Right lung (tissue), 5 donors: ENCODE data around the gene ELL3. TPM values are rescaled to one million over a fixed set of nuclear protein-coding genes. Genes with fewer than 3 reads are reported as not detected.

Experiments used
- DNase-seq, 2 donors: peaks; one replicate each; pipeline ENCODE4 v3.0.0-alpha.2; 2013
- polyA plus RNA-seq, 5 donors: library from polyadenylated mRNA; unstranded; fragments of 120-200 nt; gene quantifications; one replicate each; pipeline versions ENCODE4 v1.2.1 to v1.2.3, GENCODE V29; 2013; ENCODE audit warnings: inconsistent platforms in 1 of 5, low replicate concordance in 1 of 5; ENCODE audit not compliant: insufficient read length in 5 of 5, insufficient read depth in 1 of 5

Gene ELL3
- polyA plus RNA-seq, 5 donors: 5.7 to 8.4 (median 6.9) TPM

DNA sequence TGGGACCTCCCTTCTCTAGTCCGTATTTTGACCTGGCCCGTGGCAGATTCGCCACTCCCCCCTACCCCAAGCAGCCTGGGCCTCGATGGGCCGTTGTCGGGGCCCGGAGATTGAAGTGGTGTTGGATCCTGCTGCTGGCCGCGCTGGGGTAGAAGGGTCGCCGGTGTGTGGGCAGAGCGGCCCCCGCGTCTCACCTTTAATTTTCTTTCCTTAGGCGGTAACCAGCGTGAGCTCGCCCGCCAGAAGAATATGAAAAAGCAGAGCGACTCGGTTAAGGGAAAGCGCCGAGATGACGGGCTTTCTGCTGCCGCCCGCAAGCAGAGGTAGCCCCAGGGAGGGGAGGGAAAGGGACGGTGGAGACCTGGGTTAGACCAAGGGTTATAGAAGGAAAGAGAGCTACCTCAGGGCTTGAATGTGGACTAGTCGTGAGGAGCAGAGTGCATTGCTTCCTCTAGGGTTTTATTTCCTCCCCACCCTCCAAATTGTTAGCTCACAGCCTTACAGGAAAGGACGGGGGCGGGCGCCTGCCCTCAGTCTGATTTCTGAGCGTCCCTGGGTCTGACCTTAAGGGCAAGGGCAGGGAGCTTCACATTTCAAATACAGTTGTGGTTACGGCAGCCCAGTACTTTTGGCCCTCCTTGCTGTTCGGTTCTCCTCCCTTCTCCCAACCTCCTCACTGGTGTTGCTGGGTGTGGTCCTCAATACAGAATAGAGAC is 16.2 kb upstream of the ELL3 start:
- peak in 1 of 2 donors; percentile 47 for DNase-seq

DNA sequence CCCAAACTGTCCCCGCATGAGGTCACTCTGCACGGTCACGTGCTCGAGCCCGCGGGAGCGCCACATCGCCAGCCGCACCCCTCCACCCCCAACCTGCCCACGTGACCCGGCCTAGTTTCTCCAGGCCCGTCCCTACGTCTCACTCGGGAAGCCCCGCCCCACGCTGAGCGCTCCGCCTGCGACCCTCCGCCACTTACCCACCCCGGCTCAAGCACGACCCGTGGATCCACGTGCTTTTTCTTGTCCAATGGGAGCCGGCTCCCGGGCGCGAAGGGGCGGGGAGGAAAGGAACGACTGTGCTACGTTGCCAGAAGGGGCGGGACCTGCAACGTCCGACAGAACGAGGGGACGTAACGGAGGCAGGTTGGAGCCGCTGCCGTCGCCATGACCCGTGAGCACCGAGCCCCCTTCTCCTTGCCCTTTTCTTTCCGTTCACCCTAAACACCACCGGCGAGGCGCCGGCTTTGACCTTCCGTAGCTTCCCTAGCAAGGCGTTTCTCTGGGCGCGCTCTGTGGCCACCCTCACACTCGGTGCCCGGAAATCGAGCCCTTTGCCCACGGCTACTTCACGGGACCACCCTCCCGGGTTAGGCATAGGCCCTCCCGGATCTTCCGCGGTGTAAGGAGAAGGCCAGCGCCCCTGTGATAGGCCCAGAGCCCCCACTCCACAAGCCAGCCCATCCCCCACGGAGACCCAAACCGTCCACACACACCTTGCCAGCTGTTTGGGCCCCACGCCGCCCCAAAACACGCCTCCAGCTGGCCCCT is 15.4 kb upstream of the ELL3 start, which contains the start of gene SERF2:
TSS of gene SERF2 (plus strand) at position 328 of the 768 bp plus-strand sequence. CDS start at position 385, 57 bp downstream.
- DNase-seq: peak; percentile 100

DNA sequence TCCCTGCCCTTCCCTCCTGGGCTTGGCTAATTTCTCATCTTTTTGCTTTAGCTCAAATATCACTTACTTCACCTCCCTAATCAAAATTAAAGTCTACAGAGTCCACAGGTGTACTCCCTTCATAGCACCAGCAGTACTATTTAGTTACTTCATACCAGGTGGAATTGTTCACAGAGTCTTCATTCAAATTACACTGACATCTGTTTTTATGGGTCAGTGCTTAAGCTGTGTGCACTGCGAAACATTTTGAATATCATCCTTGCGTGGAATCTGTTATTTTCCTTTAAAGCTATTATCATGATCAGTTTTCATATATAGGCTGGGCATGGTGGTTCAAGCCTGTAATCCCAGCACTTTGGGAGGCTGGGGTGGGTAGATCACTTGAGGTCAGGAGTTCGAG is 12.6 kb upstream of the ELL3 start:
- no peak for DNase-seq

DNA sequence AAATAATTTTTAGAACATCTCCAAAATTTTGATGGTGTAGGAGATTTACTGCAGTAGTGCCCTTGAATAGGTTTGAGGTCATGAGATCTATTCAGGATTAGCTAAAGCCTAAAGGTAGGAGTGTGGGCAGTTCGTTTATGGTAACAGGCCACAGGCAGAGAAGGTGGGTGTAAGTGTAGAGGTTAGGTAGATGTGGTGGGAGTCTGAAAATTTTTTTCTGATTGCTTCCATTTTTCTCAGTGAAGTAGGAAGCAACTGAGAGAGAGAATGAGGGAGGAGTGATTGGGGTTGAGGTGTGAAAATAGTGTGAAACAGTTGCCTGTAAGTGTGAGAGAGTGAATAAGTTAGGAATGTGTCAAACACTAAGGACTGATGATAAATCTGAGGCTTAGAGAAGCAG is 2.2 kb upstream of the ELL3 start:
- no peak for DNase-seq

DNA sequence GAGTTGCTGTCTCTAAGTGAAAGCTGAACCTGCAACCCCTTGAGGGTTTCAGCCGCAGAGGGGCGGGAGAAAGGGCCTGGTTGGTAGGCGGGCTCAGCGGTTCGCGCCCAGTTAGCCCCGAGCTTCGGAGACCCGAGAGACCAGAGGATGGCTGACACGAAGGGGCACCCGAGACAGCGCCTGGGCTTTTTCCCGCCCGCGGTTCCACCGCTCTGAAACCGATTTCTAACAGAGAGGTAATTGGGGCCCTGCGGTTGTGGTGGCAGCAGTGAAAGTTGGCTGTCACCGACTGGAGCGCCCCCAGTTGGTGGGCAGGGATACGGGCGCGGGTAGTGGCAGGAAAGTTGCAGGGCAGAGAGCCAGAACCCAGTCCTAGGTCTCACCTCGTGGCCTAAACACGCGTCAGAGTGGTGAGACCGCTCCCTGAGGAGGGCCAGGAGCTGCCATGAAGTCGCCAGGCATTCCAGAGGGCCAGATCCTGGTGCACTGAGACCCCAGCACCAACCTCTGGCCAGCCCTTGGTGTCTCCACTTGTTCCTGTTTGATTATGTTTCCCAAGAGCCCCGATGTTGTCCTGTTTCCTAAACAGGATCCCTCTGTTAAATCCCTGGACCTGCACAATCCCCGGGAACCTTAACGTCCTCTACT is 625 bp upstream of the ELL3 start:
- DNase-seq: peak; percentile 70 to 77

DNA sequence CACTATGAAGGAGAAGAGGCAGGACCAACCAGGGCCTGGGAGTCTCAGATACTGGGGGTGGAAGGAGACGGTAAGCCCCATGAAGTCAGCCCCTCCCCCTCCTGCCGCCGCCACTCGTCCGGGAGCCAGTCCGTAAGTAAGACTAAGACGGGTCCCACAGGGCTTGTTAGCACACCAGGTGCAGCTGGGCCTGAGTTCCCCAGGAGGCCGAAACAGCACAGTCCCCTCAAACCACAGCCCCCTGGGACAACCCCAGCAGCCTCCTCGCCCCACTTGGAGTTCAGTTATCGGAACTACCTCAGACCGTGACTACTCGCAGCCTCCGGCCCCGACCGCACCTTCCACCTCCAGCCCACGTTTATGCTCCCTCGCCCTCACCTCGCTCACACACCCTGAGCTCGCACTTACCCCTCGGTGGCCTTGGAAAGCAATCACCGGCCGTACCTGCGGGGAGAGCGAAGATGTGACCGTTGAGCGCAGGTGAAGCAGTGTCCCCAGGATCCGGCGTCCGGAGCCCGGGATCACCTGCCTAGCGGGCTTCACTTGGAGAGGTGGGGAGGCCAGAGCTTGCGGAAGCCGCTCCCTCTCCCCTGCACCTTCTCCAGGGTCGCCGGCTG is 557 bp downstream of the ELL3 start:
- DNase-seq: no peak

DNA sequence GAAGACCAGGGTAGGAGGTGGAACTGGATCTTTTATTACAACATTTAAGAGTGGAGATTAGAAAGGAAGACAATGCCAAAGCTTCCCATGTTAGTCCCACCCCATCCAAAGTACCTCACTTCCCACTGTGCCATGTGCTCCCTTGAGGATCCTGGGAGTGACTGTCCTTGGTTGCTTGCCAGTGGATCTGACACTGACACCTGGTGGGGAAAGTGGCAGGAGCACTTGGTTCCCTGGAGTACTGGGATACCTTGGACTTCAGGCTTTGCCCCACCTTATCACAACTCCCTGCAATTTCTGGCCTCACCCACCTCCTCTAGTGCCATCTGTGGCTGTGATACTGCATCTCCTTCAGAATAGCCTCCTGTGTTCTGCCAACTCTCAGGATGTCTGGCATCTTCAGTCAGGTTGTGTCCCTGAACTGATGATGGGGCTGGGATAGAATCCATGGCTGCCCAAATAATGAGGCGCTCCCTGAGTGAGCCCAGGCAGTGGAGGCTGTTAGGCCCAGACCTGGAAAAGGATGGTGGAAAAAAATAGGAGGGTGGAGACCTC is 1.3 kb downstream of the ELL3 start:
- no peak for DNase-seq

DNA sequence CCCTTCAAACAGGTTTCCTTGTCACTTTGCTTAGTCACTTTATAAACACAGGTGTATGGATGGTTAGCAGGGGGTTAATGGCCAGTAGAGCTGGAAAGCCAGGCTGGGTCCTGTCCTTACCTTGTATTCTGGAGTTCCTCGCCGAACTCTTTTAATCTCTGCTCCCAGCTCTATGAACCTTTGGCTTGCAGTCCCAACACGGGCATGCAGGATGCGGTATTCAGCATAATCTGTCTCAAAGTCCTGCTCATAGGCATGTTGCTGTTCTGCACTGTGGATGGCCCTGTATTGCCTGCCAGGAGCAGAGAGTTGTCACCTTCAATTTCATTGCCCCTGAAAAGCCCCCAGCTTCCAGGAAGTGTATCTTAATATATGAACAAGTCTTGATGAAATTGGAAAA is 2.7 kb downstream of the ELL3 start:
- no peak for DNase-seq

DNA sequence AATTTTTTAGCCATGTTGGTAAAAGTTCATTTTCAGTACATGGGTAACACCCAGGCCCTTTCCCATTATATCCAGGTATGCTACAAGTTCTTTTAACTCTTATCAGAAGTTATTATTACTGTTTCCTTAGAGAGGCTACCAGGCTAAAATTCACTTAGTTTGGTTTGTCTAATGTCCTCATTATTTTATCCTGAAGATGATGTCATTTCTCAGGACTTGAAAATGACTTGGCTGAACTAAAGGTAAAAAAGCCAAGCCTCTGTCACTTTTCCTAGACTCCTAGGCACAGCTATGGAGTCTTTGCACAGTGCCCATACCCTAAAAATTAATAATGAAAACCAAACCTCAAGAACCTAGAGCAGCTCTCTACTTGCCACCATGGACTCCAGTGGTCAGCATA is 4.1 kb downstream of the ELL3 start:
- DNase-seq: no peak

DNA sequence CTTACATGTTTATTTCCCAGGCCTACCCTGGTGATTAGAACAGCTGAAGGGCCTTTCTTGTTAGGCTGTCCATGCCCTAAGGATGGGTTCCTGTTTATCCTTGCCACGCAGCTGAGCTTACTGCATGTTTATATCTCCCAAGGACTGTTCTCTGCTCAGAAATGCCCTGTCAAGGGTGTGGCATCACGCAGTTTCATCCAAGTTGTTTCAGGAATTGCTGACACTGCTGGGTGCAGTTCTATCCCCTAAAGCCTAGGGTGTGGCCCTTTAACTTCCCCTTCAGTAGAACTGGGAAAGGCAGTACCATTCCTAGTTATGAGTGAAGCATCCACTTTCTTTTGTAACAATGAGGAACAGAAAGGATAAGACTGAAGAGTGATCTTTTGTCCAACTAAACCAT is 5.0 kb downstream of the ELL3 start:
- DNase-seq: no peak

DNA sequence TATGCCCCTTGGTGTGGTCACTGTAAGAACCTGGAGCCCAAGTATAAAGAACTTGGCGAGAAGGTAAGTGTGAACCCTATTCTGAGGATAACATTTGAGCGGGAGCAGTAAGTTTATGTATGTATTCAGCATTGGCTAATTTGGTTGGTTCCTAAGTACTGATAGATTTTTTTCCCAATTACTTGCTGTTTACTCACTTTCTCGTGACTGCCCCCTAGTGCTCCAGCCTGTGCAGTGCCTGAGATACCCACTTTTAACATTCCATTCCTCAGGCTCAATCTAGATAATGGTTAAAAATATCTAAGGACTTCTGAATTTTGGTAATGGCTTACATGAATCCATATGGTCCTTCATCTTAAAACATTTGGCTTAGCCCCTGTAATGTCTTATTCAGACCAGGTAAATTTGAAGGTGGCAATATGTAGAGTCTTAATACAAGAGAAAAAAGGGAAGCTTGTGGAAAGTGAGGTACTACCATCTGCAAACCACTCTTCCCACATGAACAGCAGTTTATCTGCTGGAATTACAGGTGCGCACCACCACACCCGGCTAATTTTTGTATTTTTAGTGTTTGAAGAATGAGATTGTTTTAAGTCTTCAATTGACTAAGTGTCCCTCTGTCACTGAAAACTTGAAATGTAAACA is 7.1 kb downstream of the ELL3 start:
- peak in 1 of 2 donors; percentile 34 for DNase-seq

DNA sequence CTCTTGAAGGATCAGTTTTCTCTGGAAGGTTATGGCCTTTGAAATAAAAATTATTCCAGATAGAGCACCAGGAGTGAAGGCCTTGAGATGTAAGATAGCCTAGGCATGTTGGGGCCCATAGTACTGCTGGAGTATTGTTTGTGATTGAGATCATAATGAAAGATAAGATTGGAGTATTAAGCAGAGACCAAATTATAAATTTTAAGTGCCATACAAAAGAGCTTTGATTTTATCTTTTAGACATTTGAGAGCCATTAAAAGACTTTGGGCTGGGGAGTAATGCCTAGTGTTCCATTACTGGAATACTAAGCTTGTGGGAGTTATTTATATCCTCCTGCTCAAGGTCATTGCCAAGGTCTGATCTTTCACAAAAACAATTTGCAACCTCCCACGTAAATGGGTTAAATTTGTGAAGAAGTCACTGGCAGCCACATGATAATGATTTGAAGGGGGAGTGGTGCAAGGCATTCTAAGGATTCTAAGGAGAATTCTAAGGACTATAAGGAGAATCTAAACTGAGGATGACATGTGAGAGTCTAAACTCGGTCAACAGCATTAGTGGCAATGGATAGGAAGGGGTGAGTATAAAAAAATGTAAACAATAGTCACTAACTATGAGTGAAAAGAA is 12.8 kb downstream of the ELL3 start:
- no peak for DNase-seq

DNA sequence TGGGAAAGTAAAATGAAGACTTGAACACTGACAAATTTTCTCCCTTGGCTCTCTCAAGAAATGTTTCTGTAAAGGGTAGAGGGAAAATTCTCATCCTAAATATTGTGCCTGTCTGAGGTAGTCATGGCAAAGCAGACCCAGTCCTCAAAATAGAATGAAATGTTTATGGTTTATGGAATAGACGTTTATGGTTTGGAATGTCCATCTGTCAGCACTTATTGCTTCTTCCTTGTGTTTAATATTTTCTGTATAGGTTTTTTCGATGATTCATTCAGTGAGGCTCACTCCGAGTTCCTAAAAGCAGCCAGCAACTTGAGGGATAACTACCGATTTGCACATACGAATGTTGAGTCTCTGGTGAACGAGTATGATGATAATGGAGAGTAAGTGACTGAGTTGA is 13.9 kb downstream of the ELL3 start:
- DNase-seq: no peak

DNA sequence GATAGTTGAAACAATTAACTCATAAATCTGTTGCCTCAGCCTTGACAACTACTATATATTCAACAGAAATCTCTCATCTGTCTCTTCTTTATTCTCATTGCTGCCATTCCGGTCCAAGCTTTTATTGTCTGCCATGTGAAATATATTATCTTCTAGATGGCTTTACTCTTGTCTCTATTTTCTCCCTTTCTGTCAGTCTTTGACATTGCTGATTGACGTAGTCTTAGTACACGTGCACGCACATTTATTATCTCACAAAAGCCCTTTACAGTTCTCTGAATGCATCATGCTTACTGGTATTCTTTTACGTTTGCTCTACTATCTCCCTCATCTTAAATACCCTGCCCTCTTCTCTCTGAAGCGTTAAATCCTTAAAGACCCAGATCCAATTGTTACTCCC is 24.9 kb downstream of the ELL3 start:
- DNase-seq: no peak

DNA sequence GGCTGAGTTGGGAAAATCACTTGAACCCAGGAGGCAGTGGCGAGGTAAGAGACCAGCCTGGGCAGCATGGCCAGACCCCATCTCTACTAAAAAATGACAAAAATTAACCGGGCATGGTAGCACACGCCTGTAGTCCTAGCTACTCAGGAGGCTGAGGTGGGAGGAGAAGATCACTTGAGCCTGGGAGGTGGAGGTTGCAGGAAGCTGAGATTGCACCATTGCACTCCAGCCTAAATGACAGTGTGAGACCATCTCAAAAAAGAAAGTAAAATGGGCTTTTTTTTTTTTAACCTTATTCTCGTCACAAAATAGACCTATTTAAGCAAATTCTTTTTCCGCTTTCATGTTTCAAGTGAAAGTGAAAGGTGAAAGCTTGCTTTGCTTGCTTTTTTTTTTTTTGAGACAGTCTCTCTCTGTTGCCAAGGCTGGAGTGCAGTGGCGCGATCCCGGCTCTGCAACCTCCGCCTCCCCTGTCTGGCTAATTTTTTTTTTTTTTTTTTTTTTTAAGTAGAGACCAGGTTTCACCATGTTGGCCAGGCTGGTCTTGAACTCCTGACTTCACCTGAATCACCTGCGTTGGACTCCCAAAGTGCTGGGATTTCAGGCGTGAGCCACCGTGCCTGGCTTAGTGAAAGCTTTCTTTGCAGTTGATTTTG is 26.9 kb downstream of the ELL3 start:
- no peak for DNase-seq

DNA sequence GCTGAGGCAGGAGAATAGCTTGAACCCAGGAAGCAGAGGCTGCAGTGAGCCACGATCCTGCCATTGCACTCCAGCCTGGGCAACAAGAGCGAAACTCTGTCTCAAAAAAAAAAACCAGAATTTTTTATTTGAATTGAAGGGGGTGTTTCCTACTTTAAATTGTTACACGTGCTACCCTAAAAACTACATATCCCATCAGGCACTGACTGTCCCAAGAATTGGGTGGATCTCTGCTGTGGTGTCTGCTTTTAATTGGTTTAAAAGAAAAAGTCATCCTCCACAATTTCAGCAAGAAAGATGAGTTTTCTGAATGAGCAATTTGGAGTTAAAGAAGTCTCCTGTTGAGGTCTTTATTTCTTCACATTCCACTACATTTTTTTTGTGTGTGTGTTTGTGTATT is 28.4 kb downstream of the ELL3 start:
- no peak for DNase-seq

DNA sequence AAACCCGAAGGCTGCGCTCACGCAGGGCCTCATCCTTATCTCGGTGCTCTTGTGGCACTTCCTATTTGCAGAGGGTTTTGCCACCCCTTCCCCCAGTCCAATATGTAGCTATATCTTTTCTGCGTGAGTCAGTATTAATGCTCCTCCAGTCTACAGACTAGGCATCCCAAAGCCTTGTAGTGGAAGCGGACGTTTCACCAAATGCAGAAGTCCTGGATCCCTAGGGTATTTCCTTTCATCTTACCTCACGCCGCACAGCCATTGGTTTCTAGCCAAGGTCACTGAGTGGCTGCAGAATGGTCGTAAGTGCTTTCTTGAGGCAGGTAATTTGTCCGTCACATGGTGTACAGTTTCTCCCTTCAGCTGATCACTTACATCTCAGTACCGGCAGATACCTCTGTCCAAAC is 29.9 kb downstream of the ELL3 start:
- DNase-seq: peak; percentile 25

DNA sequence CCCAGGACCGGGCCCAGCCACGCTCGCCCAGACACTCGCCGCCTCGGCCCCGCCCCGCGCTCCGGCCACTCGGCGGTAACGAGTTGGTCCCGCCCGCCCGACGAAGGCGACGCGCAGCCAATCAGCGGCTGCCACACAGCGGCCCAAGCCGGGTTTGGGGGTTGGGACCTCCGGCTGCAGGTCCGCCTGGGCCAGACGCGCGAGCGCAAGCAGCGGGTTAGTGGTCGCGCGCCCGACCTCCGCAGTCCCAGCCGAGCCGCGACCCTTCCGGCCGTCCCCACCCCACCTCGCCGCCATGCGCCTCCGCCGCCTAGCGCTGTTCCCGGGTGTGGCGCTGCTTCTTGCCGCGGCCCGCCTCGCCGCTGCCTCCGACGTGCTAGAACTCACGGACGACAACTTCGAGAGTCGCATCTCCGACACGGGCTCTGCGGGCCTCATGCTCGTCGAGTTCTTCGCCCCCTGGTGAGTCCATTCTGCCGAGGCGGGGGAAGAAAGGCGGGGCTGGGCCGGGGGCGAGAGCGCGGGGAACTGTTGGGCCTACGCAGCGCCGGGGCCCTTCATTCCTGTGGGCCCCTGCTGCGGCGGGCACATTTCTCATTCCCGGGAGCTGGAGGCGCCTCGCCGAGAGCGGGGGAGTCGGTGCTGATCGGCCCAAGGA is 30.4 kb downstream of the ELL3 start, which contains the start of gene PDIA3:
TSS of gene PDIA3 (plus strand) at position 194 of the 658 bp plus-strand sequence. CDS start at position 296, 102 bp downstream.
- DNase-seq: peak; percentile 94

DNA sequence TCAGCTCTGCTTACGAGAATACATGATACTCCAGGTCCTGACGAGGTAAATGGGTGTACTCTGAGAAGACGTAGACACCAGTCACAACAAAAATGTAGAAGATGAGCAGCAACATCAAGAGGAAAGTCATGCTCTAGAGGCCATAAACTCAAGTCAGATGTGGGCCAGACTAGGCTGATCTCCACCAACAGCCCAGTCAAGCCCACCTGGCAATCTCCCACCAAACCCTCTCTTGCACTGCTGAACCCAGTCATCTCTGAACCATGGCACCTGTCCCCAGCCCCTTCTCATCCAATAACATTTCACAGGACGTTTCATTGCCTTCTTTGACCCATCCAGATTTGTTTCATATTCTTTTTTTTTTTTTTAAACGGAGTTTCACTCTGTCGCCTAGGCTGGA is 41.4 kb downstream of the ELL3 start:
- no peak for DNase-seq
